GM12878 (cell line): ENCODE data around the gene CFHR4. TPM values are rescaled to one million over a fixed set of nuclear protein-coding genes. Genes with fewer than 3 reads are reported as not detected.

ENCODE experiments used
- BRCA1 ChIP-seq: IDR thresholded peaks from 2 replicates; pipeline ENCODE4 v1.6.1; 2011; ENCODE audit warnings: low read depth, low read length, improper control_type of control experiment
- CBX5 ChIP-seq: sonication (generic); IDR thresholded peaks from 2 replicates; pipeline ENCODE4 v1.6.1; 2016; ENCODE audit warnings: low read depth, moderate library complexity, mild to moderate bottlenecking, inconsistent platforms
- GATAD2B ChIP-seq: fragments of 450-650 bp; conservative IDR thresholded peaks from 2 replicates; pipeline ENCODE4 v1.6.1; 2017; ENCODE audit warnings: low read depth, mild to moderate bottlenecking, moderate library complexity
- HDAC6 ChIP-seq: fragments of 200-600 bp; sonication (generic); IDR thresholded peaks from one replicate; pipeline ENCODE4 v1.8.0; 2017; ENCODE audit warnings: antibody characterized with exemption; ENCODE audit not compliant: unreplicated experiment
- HDGF ChIP-seq: fragments of 450-650 bp; IDR thresholded peaks from 2 replicates; pipeline ENCODE4 v1.6.1; 2016; ENCODE audit warnings: antibody characterized with exemption
- IRF4 ChIP-seq: IDR thresholded peaks from 2 replicates; pipeline ENCODE4 v1.6.1; 2011; ENCODE audit warnings: low read depth, low read length
- MEF2A ChIP-seq: IDR thresholded peaks from 2 replicates; pipeline ENCODE4 v1.6.1; 2011; ENCODE audit warnings: low read depth, mild to moderate bottlenecking, low read length, moderate library complexity; ENCODE audit not compliant: insufficient read depth
- NFIC ChIP-seq: IDR thresholded peaks from 2 replicates; pipeline ENCODE4 v1.6.1; 2012; ENCODE audit warnings: low read depth, mild to moderate bottlenecking, inconsistent platforms, low read length, moderate library complexity
- PML ChIP-seq: IDR thresholded peaks from 2 replicates; pipeline ENCODE4 v1.6.1; 2012; ENCODE audit warnings: low read length, inconsistent platforms
- POLR2AphosphoS5 ChIP-seq: IDR thresholded peaks from 2 replicates; pipeline ENCODE4 v1.6.1; 2011; ENCODE audit warnings: mild to moderate bottlenecking, low read length, inconsistent platforms
- RELA ChIP-seq: fragments of 450-650 bp; IDR thresholded peaks from 2 replicates; pipeline ENCODE4 v1.8.0; 2014; ENCODE audit warnings: borderline replicate concordance; ENCODE audit not compliant: partially characterized antibody
- STAT1 ChIP-seq: fragments of 450-650 bp; conservative IDR thresholded peaks from 2 replicates; pipeline ENCODE4 v1.6.1; 2014; ENCODE audit warnings: antibody characterized with exemption, mild to moderate bottlenecking
- SUPT20H ChIP-seq: IDR thresholded peaks from 2 replicates; pipeline ENCODE4 v1.6.1; 2011; ENCODE audit warnings: low read depth, mild to moderate bottlenecking, low read length, moderate library complexity, borderline replicate concordance; ENCODE audit not compliant: control insufficient read depth
- TBL1XR1 ChIP-seq: IDR thresholded peaks from 2 replicates; pipeline ENCODE4 v1.6.1; 2012; ENCODE audit warnings: low read depth, low read length, improper control_type of control experiment
- ZNF384 ChIP-seq: IDR thresholded peaks from 2 replicates; pipeline ENCODE4 v1.6.1; 2012; ENCODE audit warnings: low read depth, mild to moderate bottlenecking, low read length, improper control_type of control experiment, borderline replicate concordance
- polyA plus RNA-seq, 11 experiments: library from polyadenylated mRNA; depleted of rRNA in 4 of 11; unstranded in 6 of 11; stranded (reverse) in 5 of 11; fragments of >200 nt; fragmentation: Nextera tagmentation in 4 of 11; fragmentation: Illumina TruSeq in 1 of 11; extraction: Ambion mirVana in 4 of 11; extraction: Trizol in 1 of 11; gene quantifications; 1 replicate in 1 of 11; 2 replicates in 10 of 11; pipeline versions ENCODE4 v1.2.1 to v1.2.3, GENCODE V29; 2011 to 2016; ENCODE audit warnings: inconsistent platforms in 2 of 11, missing spikeins in 2 of 11, low read depth in 1 of 11
- total RNA-seq, 4 experiments: library from RNA; depleted of rRNA in 3 of 4; stranded (reverse); fragments of >200 nt in 3 of 4; fragmentation: Illumina TruSeq in 1 of 4; extraction: Trizol in 1 of 4; gene quantifications; 2 replicates each; pipeline versions ENCODE4 v1.2.1 to v1.2.3, GENCODE V29; 2013 to 2021
- TF ChIP-seq, protein P1 (sequence below): IDR thresholded peaks from 2 replicates; pipeline ENCODE4 v1.6.1; 2012; ENCODE audit warnings: low read length, inconsistent platforms
- TF ChIP-seq, protein P2 (sequence below): fragments of 450-650 bp; IDR thresholded peaks from 2 replicates; pipeline ENCODE4 v1.6.1; 2018; ENCODE audit warnings: borderline replicate concordance, mild to moderate bottlenecking; ENCODE audit not compliant: partially characterized antibody
- TF ChIP-seq, protein P3 (sequence below): fragments of 450-650 bp; IDR thresholded peaks from 2 replicates; pipeline ENCODE4 v1.6.1; 2017; ENCODE audit warnings: borderline replicate concordance
- TF ChIP-seq, protein P4 (sequence below): IDR thresholded peaks from 2 replicates; pipeline ENCODE4 v1.6.1; 2011; ENCODE audit warnings: mild to moderate bottlenecking, low read depth, low read length, moderate library complexity; ENCODE audit not compliant: insufficient replicate concordance
- TF ChIP-seq, protein P5 (sequence below): fragments of 450-650 bp; IDR thresholded peaks from 2 replicates; pipeline ENCODE4 v1.6.1; 2017; ENCODE audit warnings: low read depth, mild to moderate bottlenecking, moderate library complexity

Gene CFHR4
- total and polyA plus RNA-seq, 10 of the 15 experiments (the other 5 are each of a cell fraction or from before 2014, with no cell fraction given) = not detected

DNA sequence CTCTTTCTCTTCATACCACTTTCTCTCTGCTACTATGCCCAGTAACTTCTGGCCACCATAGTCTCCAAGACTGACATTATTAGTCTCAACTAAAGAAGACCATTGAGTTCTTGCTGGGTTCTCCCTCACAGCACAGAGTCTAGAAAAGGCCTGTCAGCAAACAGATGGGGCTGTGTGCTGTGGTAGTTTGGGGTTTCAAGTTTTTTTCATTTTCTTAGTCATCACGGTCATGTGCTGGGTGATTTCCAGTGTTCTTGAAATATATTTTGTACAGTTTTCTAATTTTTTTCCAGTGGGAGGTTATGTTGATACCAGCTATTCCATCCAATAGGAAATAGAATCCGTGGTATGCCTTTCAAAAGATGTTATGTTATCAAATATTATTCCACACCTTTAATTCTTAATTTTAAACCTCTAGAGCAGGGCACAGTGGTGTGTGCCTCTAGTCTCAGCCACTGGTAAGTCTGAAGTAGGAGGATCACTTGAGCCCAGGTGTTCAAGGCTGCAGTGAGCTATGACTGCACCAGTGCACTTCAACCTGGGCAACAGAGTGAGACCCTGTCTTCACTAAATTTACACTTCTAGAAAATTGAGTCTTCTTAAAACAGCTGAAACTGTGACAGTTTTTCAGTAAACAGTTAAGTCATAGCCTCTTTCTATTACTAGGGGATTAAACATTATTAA is 64.0 kb downstream of the CFHR4 start (continued):
- no peak for TF ChIP-seq STAT1
- TF ChIP-seq BRCA1 = no peak
- TF ChIP-seq PML = no peak
- 0 out of 2 replicates have a peak, but pooled peaks have one; percentile 43 for TF ChIP-seq CBX5
- TF ChIP-seq, protein P1, sequence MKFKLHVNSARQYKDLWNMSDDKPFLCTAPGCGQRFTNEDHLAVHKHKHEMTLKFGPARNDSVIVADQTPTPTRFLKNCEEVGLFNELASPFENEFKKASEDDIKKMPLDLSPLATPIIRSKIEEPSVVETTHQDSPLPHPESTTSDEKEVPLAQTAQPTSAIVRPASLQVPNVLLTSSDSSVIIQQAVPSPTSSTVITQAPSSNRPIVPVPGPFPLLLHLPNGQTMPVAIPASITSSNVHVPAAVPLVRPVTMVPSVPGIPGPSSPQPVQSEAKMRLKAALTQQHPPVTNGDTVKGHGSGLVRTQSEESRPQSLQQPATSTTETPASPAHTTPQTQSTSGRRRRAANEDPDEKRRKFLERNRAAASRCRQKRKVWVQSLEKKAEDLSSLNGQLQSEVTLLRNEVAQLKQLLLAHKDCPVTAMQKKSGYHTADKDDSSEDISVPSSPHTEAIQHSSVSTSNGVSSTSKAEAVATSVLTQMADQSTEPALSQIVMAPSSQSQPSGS = no peak
- TF ChIP-seq, protein P2, sequence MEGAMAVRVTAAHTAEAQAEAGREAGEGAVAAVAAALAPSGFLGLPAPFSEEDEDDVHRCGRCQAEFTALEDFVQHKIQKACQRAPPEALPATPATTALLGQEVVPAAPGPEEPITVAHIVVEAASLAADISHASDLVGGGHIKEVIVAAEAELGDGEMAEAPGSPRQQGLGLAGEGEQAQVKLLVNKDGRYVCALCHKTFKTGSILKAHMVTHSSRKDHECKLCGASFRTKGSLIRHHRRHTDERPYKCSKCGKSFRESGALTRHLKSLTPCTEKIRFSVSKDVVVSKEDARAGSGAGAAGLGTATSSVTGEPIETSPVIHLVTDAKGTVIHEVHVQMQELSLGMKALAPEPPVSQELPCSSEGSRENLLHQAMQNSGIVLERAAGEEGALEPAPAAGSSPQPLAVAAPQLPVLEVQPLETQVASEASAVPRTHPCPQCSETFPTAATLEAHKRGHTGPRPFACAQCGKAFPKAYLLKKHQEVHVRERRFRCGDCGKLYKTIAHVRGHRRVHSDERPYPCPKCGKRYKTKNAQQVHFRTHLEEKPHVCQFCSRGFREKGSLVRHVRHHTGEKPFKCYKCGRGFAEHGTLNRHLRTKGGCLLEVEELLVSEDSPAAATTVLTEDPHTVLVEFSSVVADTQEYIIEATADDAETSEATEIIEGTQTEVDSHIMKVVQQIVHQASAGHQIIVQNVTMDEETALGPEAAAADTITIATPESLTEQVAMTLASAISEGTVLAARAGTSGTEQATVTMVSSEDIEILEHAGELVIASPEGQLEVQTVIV = no peak
- TF ChIP-seq ZNF384 = peak; percentile 49
- TF ChIP-seq SUPT20H = no peak
- TF ChIP-seq POLR2AphosphoS5 = no peak
- TF ChIP-seq, protein P3, sequence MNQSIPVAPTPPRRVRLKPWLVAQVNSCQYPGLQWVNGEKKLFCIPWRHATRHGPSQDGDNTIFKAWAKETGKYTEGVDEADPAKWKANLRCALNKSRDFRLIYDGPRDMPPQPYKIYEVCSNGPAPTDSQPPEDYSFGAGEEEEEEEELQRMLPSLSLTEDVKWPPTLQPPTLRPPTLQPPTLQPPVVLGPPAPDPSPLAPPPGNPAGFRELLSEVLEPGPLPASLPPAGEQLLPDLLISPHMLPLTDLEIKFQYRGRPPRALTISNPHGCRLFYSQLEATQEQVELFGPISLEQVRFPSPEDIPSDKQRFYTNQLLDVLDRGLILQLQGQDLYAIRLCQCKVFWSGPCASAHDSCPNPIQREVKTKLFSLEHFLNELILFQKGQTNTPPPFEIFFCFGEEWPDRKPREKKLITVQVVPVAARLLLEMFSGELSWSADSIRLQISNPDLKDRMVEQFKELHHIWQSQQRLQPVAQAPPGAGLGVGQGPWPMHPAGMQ = no peak
- TF ChIP-seq GATAD2B = no peak
- TF ChIP-seq NFIC = peak; percentile 33; the same call in 1 of the 2 replicates
- no peak for TF ChIP-seq IRF4
- TF ChIP-seq TBL1XR1 = no peak
- no peak for TF ChIP-seq RELA
- TF ChIP-seq HDGF = no peak
- TF ChIP-seq MEF2A = 0 out of 2 replicates have a peak, but pooled peaks have one; percentile 37
- no peak for TF ChIP-seq HDAC6
- TF ChIP-seq, protein P4, sequence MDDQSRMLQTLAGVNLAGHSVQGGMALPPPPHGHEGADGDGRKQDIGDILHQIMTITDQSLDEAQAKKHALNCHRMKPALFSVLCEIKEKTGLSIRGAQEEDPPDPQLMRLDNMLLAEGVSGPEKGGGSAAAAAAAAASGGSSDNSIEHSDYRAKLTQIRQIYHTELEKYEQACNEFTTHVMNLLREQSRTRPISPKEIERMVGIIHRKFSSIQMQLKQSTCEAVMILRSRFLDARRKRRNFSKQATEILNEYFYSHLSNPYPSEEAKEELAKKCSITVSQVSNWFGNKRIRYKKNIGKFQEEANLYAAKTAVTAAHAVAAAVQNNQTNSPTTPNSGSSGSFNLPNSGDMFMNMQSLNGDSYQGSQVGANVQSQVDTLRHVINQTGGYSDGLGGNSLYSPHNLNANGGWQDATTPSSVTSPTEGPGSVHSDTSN = no peak
- TF ChIP-seq, protein P5, sequence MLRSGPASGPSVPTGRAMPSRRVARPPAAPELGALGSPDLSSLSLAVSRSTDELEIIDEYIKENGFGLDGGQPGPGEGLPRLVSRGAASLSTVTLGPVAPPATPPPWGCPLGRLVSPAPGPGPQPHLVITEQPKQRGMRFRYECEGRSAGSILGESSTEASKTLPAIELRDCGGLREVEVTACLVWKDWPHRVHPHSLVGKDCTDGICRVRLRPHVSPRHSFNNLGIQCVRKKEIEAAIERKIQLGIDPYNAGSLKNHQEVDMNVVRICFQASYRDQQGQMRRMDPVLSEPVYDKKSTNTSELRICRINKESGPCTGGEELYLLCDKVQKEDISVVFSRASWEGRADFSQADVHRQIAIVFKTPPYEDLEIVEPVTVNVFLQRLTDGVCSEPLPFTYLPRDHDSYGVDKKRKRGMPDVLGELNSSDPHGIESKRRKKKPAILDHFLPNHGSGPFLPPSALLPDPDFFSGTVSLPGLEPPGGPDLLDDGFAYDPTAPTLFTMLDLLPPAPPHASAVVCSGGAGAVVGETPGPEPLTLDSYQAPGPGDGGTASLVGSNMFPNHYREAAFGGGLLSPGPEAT = peak; percentile 72; the same call in 1 of the 2 replicates
